Activated CD8-positive, alpha-beta memory T cell treated with anti-CD3 and anti-CD28 coated beads, Interleukin-2, amount 50 U/mL, for 1 hour (primary cell): ENCODE measurements around the gene FOXF1.

ENCODE experiments used
- DNase-seq: peaks from one replicate; pipeline ENCODE4 v3.0.0-alpha.2; 2020; ENCODE audit errors: extremely low read depth

Gene FOXF1

GRCh38 chr16:86505185-86505898 is 5.0 kb upstream of the FOXF1 start:
- no peak for DNase-seq

- no peak for DNase-seq
Measured at GRCh38 chr16:86505899-86506864, 4.1 kb upstream of the FOXF1 start.

GRCh38 chr16:86507173-86508027 is 2.9 kb upstream of the FOXF1 start:
- DNase-seq, result no peak

- DNase-seq, result no peak
Measured at GRCh38 chr16:86508028-86508946, 2.0 kb upstream of the FOXF1 start.

- no peak for DNase-seq
Measured at GRCh38 chr16:86508947-86509758, 1.2 kb upstream of the FOXF1 start.

GRCh38 chr16:86509759-86510464 is 415 bp upstream of the FOXF1 start:
- no peak for DNase-seq

- DNase-seq, result no peak
Measured at GRCh38 chr16:86511317-86512161, 1.2 kb downstream of the FOXF1 start.

GRCh38 chr16:86512301-86512859 is 2.1 kb downstream of the FOXF1 start:
- DNase-seq, result no peak

- DNase-seq, result no peak
Measured at GRCh38 chr16:86512860-86513470, 2.6 kb downstream of the FOXF1 start.

GRCh38 chr16:86513471-86514277 is 3.3 kb downstream of the FOXF1 start:
- no peak for DNase-seq

GRCh38 chr16:86514481-86515376 is 4.4 kb downstream of the FOXF1 start:
- DNase-seq, result no peak

- DNase-seq, result no peak
Measured at GRCh38 chr16:86515413-86515776, 5.1 kb downstream of the FOXF1 start.

- no peak for DNase-seq
Measured at GRCh38 chr16:86515777-86516622, 5.7 kb downstream of the FOXF1 start.

GRCh38 chr16:86516623-86517003 is 6.3 kb downstream of the FOXF1 start:
- no peak for DNase-seq

GRCh38 chr16:86517033-86517432 is 6.7 kb downstream of the FOXF1 start:
- DNase-seq, result no peak
